MCF 10A (cell line): ENCODE data around the gene NLRP4. TPM values are rescaled to one million over a fixed set of nuclear protein-coding genes. Genes with fewer than 3 reads are reported as not detected.

Source experiments
- BruUV-seq: library from RNA; stranded (reverse); fragments of 400-500 nt; replicated peaks from 2 replicates; lab custom pipeline; 2021; lab: Mats Ljungman, UMichigan
- CTCF ChIA-PET: fragments of 300-600 bp; sonication (Branson Sonifier 250); formaldehyde crosslinking; extraction: SDS; loops from one replicate; lab custom pipeline; 2021; ENCODE audit warnings: antibody characterized with exemption, inconsistent platforms; lab: Yijun Ruan, JAX
- POLR2A ChIA-PET: fragments of 300-600, 350-650 bp; sonication (Branson Sonifier 250); formaldehyde crosslinking; extraction: SDS; loops from one replicate; lab custom pipeline; 2020; ENCODE audit warnings: antibody characterized with exemption, inconsistent platforms; lab: Yijun Ruan, JAX
- DNase-seq: peaks from one replicate; pipeline ENCODE4 v3.0.0-alpha.2; 2018; ENCODE audit not compliant: unreplicated experiment
- H3K27ac Mint-ChIP-seq: one replicate; pipeline ENCODE4 v1.8.0; 2022; ENCODE audit warnings: mild to moderate bottlenecking, low read depth, mixed read lengths; ENCODE audit not compliant: unreplicated experiment
- H3K27me3 Mint-ChIP-seq: one replicate; pipeline ENCODE4 v1.8.0; 2022; ENCODE audit warnings: mixed read lengths; ENCODE audit not compliant: insufficient read depth, unreplicated experiment
- H3K36me3 Mint-ChIP-seq: one replicate; pipeline ENCODE4 v1.8.0; 2022; ENCODE audit warnings: mild to moderate bottlenecking, moderate library complexity, mixed read lengths; ENCODE audit not compliant: insufficient read depth, unreplicated experiment
- H3K4me1 Mint-ChIP-seq: one replicate; pipeline ENCODE4 v1.8.0; 2022; ENCODE audit warnings: mixed read lengths; ENCODE audit not compliant: insufficient read depth, unreplicated experiment
- H3K4me3 Mint-ChIP-seq: one replicate; pipeline ENCODE4 v1.8.0; 2022; ENCODE audit warnings: mild to moderate bottlenecking, moderate library complexity, mixed read lengths; ENCODE audit not compliant: unreplicated experiment
- H3K9me3 Mint-ChIP-seq: one replicate; pipeline ENCODE4 v1.8.0; 2022; ENCODE audit warnings: mixed read lengths; ENCODE audit not compliant: unreplicated experiment
- intact Hi-C: fragments of 100-400 bp; cut with micrococcal nuclease; formaldehyde crosslinking; loops from 2 replicates; pipeline ENCODE4 v1.14.1; 2022
- total RNA-seq: library from RNA; stranded (reverse); gene quantifications from 2 replicates; pipeline ENCODE4 v1.2.3, GENCODE V29; 2022
- TF ChIP-seq, protein P1 (sequence below): fragments of 200-600 bp; IDR thresholded peaks from one replicate; pipeline ENCODE4 v1.8.0; 2022; ENCODE audit warnings: antibody characterized with exemption, mild to moderate bottlenecking; ENCODE audit not compliant: unreplicated experiment

Gene NLRP4
- total RNA-seq, 1 experiment from 2014 or later: not detected

DNA sequence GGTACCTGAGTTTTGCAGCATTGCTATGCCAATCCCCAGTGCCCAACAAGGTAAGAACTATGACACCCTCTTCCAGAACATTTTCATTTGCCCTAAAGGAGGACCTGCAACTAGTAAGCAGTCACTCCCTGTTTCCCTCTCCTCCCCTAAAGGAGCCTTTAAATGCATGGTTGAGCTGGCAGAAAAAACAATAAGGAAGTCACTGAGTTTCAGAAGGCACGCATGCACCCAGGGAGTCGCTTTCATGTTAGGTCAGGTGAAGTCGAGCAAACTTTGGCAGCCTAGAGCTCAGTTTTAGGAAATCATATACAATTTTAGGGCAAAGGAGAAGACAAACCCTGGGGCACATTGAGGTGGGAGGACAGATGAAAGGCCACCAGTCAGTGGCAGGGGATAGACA, 16.3 kb upstream of the NLRP4 start:
- no TSS peak for BruUV-seq
- Mint-ChIP-seq H3K27ac (no peak overlapping the region), H3K27me3 (no peaks in the 10 kb centered on the region), H3K9me3 (peaks cover 12% of the 10 kb centered on the region), H3K4me3 (no peak overlapping the region), H3K36me3 (peaks cover 6% of the 10 kb centered on the region), H3K4me1 (no peaks in the 10 kb centered on the region)
- intact Hi-C loops: no loop called here
- CTCF ChIA-PET: interaction anchor here (0.7 to 1.1 kb wide), 2 partner anchors 103 to 120 kb away, joined by 3 to 4 read pairs; no protein-coding TSS in a partner anchor
- DNase-seq: no peak
- POLR2A ChIA-PET: no interaction called here
- TF ChIP-seq, protein P1, sequence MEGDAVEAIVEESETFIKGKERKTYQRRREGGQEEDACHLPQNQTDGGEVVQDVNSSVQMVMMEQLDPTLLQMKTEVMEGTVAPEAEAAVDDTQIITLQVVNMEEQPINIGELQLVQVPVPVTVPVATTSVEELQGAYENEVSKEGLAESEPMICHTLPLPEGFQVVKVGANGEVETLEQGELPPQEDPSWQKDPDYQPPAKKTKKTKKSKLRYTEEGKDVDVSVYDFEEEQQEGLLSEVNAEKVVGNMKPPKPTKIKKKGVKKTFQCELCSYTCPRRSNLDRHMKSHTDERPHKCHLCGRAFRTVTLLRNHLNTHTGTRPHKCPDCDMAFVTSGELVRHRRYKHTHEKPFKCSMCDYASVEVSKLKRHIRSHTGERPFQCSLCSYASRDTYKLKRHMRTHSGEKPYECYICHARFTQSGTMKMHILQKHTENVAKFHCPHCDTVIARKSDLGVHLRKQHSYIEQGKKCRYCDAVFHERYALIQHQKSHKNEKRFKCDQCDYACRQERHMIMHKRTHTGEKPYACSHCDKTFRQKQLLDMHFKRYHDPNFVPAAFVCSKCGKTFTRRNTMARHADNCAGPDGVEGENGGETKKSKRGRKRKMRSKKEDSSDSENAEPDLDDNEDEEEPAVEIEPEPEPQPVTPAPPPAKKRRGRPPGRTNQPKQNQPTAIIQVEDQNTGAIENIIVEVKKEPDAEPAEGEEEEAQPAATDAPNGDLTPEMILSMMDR: no peak

DNA sequence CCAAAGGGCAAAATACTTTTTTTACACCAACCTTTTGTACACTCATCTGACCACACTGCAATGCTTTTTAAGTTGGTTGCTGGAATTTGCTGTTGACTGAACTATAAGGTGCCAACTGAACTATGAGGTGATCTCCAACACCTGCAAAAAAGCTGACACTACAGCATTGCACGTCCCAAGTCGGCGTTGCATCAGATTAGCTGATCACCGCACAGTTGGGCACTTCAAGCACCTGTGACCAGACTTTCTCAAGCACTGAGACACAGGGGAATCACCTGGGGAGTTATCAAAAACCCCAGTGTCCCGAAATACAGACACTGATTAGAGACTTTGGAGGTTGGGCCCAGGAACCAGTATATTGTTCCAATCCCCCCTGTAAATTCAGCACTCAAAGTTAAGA, 5.7 kb upstream of the NLRP4 start:
- no peak for DNase-seq
- BruUV-seq: no TSS peak
- Mint-ChIP-seq H3K4me1 (no peaks in the 10 kb centered on the region), H3K9me3 (peaks cover 9% of the 10 kb centered on the region), H3K27me3 (no peaks in the 10 kb centered on the region), H3K27ac (no peak overlapping the region), H3K4me3 (no peak overlapping the region), H3K36me3 (no peaks in the 10 kb centered on the region)
- ChIA-PET POLR2A (no interaction called here), CTCF (interaction anchor here (0.6 kb wide), 2 partner anchors 13 to 207 kb away, joined by 3 to 6 read pairs; no protein-coding TSS in a partner anchor)
- intact Hi-C loops: no loop called here
- TF ChIP-seq, protein P1: no peak

DNA sequence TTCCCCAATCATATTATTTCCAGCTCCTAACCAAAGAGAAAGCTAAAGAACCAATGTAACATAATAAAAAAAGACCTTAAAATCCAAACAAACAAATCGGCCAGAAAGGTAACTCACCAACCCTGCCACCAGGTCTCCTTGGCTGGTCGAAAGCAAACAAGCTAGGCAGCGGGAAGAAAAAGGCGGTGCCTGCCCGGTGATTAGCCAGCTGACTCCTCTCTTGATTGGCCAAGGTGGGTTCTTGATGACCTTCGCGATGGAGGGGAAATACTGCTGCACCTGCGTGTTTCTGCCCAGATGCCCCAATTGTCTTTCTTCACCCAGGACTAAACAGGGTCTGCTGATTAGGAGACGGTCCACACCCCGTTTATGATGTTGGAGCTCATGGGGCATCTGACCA, 4.5 kb upstream of the NLRP4 start, which contains the start of gene NLRP11:
Gene NLRP11 (minus strand): TSS at position 154 of the 400 bp plus-strand sequence. CDS start 13,825 bp downstream, outside the sequence.
- no peak within 1 kb of the TSS for H3K27ac Mint-ChIP-seq
- no peak for DNase-seq
- TF ChIP-seq, protein P1: no peak
- H3K4me1 Mint-ChIP-seq: no peaks in the 10 kb centered on the region
- no peaks in the 10 kb centered on the region for H3K27me3 Mint-ChIP-seq
- BruUV-seq: no TSS peak
- H3K36me3 Mint-ChIP-seq: no peaks in the 10 kb centered on the region
- peaks cover 9% of the 10 kb centered on the region for H3K9me3 Mint-ChIP-seq
- ChIA-PET CTCF (interaction anchor here (0.6 kb wide), 1 partner anchor 101 kb away, joined by 3 read pairs; no protein-coding TSS in a partner anchor), POLR2A (interaction anchor here (0.7 kb wide), 1 partner anchor 15 kb away, joined by 4 read pairs; no protein-coding TSS in a partner anchor)
- intact Hi-C loops: no loop called here
- H3K4me3 Mint-ChIP-seq: no peak within 1 kb of the TSS

DNA sequence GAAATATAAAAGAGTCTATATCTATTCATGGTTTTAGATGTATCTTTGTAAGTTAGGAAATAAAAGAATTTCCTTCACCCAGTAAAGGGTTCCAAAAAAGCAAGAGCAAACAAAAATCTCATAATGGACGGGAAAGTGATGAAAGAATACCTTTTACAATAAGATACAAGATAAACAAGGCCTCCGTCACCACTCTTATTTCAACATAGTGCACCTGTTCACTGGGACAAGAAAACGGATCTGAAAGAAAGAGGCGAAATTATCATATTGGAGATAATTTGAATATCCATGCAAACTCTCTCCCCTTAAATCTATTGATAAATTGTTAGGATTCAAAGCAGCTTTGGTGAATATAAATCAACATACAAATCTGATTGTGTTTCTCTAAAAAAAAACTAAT, 3.7 kb upstream of the NLRP4 start:
- H3K4me3 Mint-ChIP-seq: no peak overlapping the region
- intact Hi-C loops: no loop called here
- H3K4me1 Mint-ChIP-seq: no peaks in the 10 kb centered on the region
- no TSS peak for BruUV-seq
- TF ChIP-seq, protein P1: no peak
- H3K36me3 Mint-ChIP-seq: no peaks in the 10 kb centered on the region
- H3K9me3 Mint-ChIP-seq: peaks cover 9% of the 10 kb centered on the region
- H3K27ac Mint-ChIP-seq: no peak overlapping the region
- DNase-seq: no peak
- POLR2A ChIA-PET: no interaction called here
- CTCF ChIA-PET: no interaction called here
- no peaks in the 10 kb centered on the region for H3K27me3 Mint-ChIP-seq
